HepG2 (cell line): Measurements from ENCODE around the gene LMF2. TPM values are rescaled to one million over a fixed set of nuclear protein-coding genes. Genes with fewer than 3 reads are reported as not detected.

Experiments
- BCL6 ChIP-seq: IDR thresholded peaks from 2 replicates; pipeline ENCODE4 v1.6.1; 2016; ENCODE audit warnings: missing genetic modification reagents, missing compliant biosample characterization
- CEBPZ ChIP-seq: IDR thresholded peaks from 2 replicates; pipeline ENCODE4 v1.6.1; 2012; ENCODE audit warnings: low read length, improper control_type of control experiment
- GATAD1 ChIP-seq: IDR thresholded peaks from 2 replicates; pipeline ENCODE4 v1.6.1; 2016; ENCODE audit warnings: missing genetic modification reagents, missing compliant biosample characterization
- GPBP1L1 ChIP-seq: sonication (generic); formaldehyde crosslinking; IDR thresholded peaks from 2 replicates; pipeline ENCODE4 v1.5.0; 2020; ENCODE audit warnings: mild to moderate bottlenecking, missing genetic modification reagents
- HHEX ChIP-seq: IDR thresholded peaks from 2 replicates; pipeline ENCODE4 v1.6.1; 2016; ENCODE audit warnings: control low read depth
- HOMEZ ChIP-seq: IDR thresholded peaks from 2 replicates; pipeline ENCODE4 v1.6.1; 2016; ENCODE audit warnings: low read depth
- MAFK ChIP-seq, 2 experiments: IDR thresholded peaks in 1 of 2; conservative IDR thresholded peaks in 1 of 2; 2 replicates each; pipeline ENCODE4 v1.6.1; 2011; ENCODE audit warnings: improper control_type of control experiment in 2 of 2, low read length in 2 of 2
- REPIN1 ChIP-seq: sonication (generic); formaldehyde crosslinking; IDR thresholded peaks from 2 replicates; pipeline ENCODE4 v1.8.0; 2022; ENCODE audit warnings: missing genetic modification reagents, low read depth, mild to moderate bottlenecking, borderline replicate concordance
- REST ChIP-seq, 2 experiments: IDR thresholded peaks; 2 replicates each; pipeline ENCODE4 v1.6.1; 2011 to 2012; ENCODE audit warnings: low read length in 2 of 2, borderline replicate concordance in 1 of 2, low read depth in 1 of 2, mild to moderate bottlenecking in 1 of 2, moderate library complexity in 1 of 2
- TFDP2 ChIP-seq: sonication (generic); formaldehyde crosslinking; IDR thresholded peaks from 2 replicates; pipeline ENCODE4 v1.4.0; 2020; ENCODE audit warnings: missing genetic modification reagents
- ZC3H13 ChIP-seq: sonication (generic); formaldehyde crosslinking; IDR thresholded peaks from 2 replicates; pipeline ENCODE4 v1.8.1; 2023; ENCODE audit warnings: mild to moderate bottlenecking, missing genetic modification reagents, moderate library complexity
- ZFP82 ChIP-seq: sonication (generic); formaldehyde crosslinking; IDR thresholded peaks from 2 replicates; pipeline ENCODE4 v1.5.1; 2020; ENCODE audit warnings: mild to moderate bottlenecking, missing genetic modification reagents, borderline replicate concordance
- ZNF160 ChIP-seq: sonication (generic); formaldehyde crosslinking; IDR thresholded peaks from 2 replicates; pipeline ENCODE4 v1.8.0; 2022; ENCODE audit warnings: mild to moderate bottlenecking, inconsistent platforms, missing genetic modification reagents
- ZNF317 ChIP-seq: sonication (generic); formaldehyde crosslinking; IDR thresholded peaks from 2 replicates; pipeline ENCODE4 v1.5.0; 2020; ENCODE audit warnings: mild to moderate bottlenecking, missing genetic modification reagents
- ZSCAN30 ChIP-seq: sonication (generic); formaldehyde crosslinking; IDR thresholded peaks from 2 replicates; pipeline ENCODE4 v1.5.0; 2020; ENCODE audit warnings: mild to moderate bottlenecking, missing genetic modification reagents
- polyA plus RNA-seq, 8 experiments: library from polyadenylated mRNA; depleted of rRNA in 3 of 8; stranded (reverse) in 7 of 8; unstranded in 1 of 8; fragments of >200 nt; fragmentation: Illumina TruSeq in 4 of 8; extraction: Trizol in 4 of 8; gene quantifications; 2 replicates each; pipeline versions ENCODE4 v1.2.1 to v1.2.3, GENCODE V29; 2011 to 2016; ENCODE audit warnings: low read depth in 4 of 8, missing spikeins in 1 of 8, mixed read lengths in 1 of 8; ENCODE audit not compliant: insufficient read depth in 1 of 8
- total RNA-seq, 5 experiments: library from RNA; depleted of rRNA; stranded (reverse); fragments of >200 nt; fragmentation: Illumina TruSeq; extraction: Trizol; gene quantifications; 2 replicates each; pipeline ENCODE4 v1.2.3, GENCODE V29; 2016; ENCODE audit warnings: low read depth in 1 of 5

Gene LMF2
- total and polyA plus RNA-seq, 2 of the 13 experiments (the other 11 are each of a cell fraction or from before 2014, with no cell fraction given): 23.3 to 30.6 TPM

GRCh38 chr22:50525104-50525857, 17.8 kb upstream of the LMF2 start, which contains the start of gene SCO2 (continued):
- TF ChIP-seq ZFP82 (CRISPR knock-in tag) (no peak), GPBP1L1 (no peak), REPIN1 (CRISPR knock-in tag) (peak; percentile 71; the same call in 1 of the 2 replicates), GATAD1 (peak; percentile 78), CEBPZ (no peak), ZNF317 (no peak), HOMEZ (CRISPR knock-in tag) (peak; percentile 38; the same call in 1 of the 2 replicates), REST (IDR thresholded peaks at IDR 0.05; ENCODE audit: borderline replicate concordance in 1 of 2, low read depth in 1 of 2, low read length in 2 of 2) (no peak), ZC3H13 (CRISPR knock-in tag) (peak; percentile 99), TFDP2 (peak; percentile 93), HHEX (CRISPR knock-in tag) (no peak), ZSCAN30 (CRISPR knock-in tag) (no peak), MAFK (conservative IDR thresholded peaks at IDR 0.05 in 1 of 2, IDR thresholded peaks at IDR 0.05 in 1 of 2; ENCODE audit: low read length in 2 of 2) (peak; percentile 40 to 76; a peak in 3 of 4 replicates), ZNF160 (CRISPR knock-in tag) (no peak; the same call in 1 of the 2 replicates), BCL6 (CRISPR knock-in tag) (peak; percentile 20; the same call in 1 of the 2 replicates)
